Lung microvascular endothelial cell (primary cell): ENCODE results near the gene RSF1. TPM values are rescaled to one million over a fixed set of nuclear protein-coding genes. Genes with fewer than 3 reads are reported as not detected.
"Not testable (repeated sequence)": the region's sequence is repeated elsewhere in the genome, so short reads cannot be mapped to it uniquely, and the experiment has no call there.

Experiments
- DNase-seq, 2 donors: peaks; one replicate each; pipeline versions ENCODE4 v3.0.0 to v3.0.0-alpha.2; 2010; ENCODE audit warnings: low read depth in 2 of 2
- total RNA-seq: library from RNA; depleted of rRNA; stranded (reverse); fragments of >200 nt; gene quantifications from 2 replicates; pipeline ENCODE4 v1.2.1, GENCODE V29; 2014

Gene RSF1
- total RNA-seq, result 16.6 and 20.4 TPM in 2 replicates

GRCh38 chr11:77820565-77821348, at the start of gene RSF1, which contains the start of gene AAMDC:
TSS of gene RSF1 (minus strand) at chr11:77820722. CDS start at chr11:77820714, 8 bp downstream.
TSS of gene AAMDC (plus strand) at chr11:77821144. CDS start at chr11:77842497, 21,353 bp downstream.
- peak; percentile 98 to 99 for DNase-seq

- DNase-seq, result no peak
Measured at GRCh38 chr11:77868744-77869143, 48.2 kb upstream of the RSF1 start.

GRCh38 chr11:77866336-77866735, 45.8 kb upstream of the RSF1 start:
- DNase-seq, result no peak

GRCh38 chr11:77865805-77866204, 45.3 kb upstream of the RSF1 start:
- no peak for DNase-seq

GRCh38 chr11:77861444-77861843, 40.9 kb upstream of the RSF1 start:
- not testable (repeated sequence) for DNase-seq

GRCh38 chr11:77857906-77858457, 37.5 kb upstream of the RSF1 start:
- DNase-seq, result not testable (repeated sequence)

- DNase-seq, result no peak
Measured at GRCh38 chr11:77854838-77855237, 34.3 kb upstream of the RSF1 start.

GRCh38 chr11:77851503-77851902, 31.0 kb upstream of the RSF1 start:
- no peak for DNase-seq

- DNase-seq, result not testable (repeated sequence)
Measured at GRCh38 chr11:77843700-77844099, 23.2 kb upstream of the RSF1 start.

- DNase-seq, result peak; percentile 2 to 81
Measured at GRCh38 chr11:77842441-77843121, 22.1 kb upstream of the RSF1 start.

GRCh38 chr11:77833302-77833701, 12.8 kb upstream of the RSF1 start:
- no peak for DNase-seq

GRCh38 chr11:77828926-77829325, 8.4 kb upstream of the RSF1 start:
- no peak for DNase-seq

- DNase-seq, result peak in 1 of 2 donors; percentile 30
Measured at GRCh38 chr11:77823775-77824174, 3.3 kb upstream of the RSF1 start.

- DNase-seq, result not testable (repeated sequence)
Measured at GRCh38 chr11:77822126-77822525, 1.6 kb upstream of the RSF1 start.

- DNase-seq, result peak; percentile 26 to 28
Measured at GRCh38 chr11:77821349-77821851, 878 bp upstream of the RSF1 start.

GRCh38 chr11:77819921-77820564, 479 bp downstream of the RSF1 start:
- DNase-seq, result peak; percentile 13 to 46

GRCh38 chr11:77819411-77819920, 1.1 kb downstream of the RSF1 start:
- DNase-seq, result peak; percentile 84 to 93

- DNase-seq, result no peak
Measured at GRCh38 chr11:77815459-77815858, 5.1 kb downstream of the RSF1 start.

GRCh38 chr11:77814848-77815247, 5.7 kb downstream of the RSF1 start:
- no peak for DNase-seq

GRCh38 chr11:77813256-77813655, 7.3 kb downstream of the RSF1 start:
- DNase-seq, result no peak

GRCh38 chr11:77806993-77807392, 13.5 kb downstream of the RSF1 start:
- no peak for DNase-seq
